ENCODE measurements around the gene SLCO1B1. TPM values are rescaled to one million over a fixed set of nuclear protein-coding genes. Genes with fewer than 3 reads are reported as not detected.
"Not testable (repeated sequence)": the region's sequence is repeated elsewhere in the genome, so short reads cannot be mapped to it uniquely, and the experiment has no call there.

Gene SLCO1B1
- total RNA-seq = not detected

GRCh38 chr12:21130998-21131397, at the start of gene SLCO1B1:
TSS of gene SLCO1B1 (plus strand) at chr12:21131194. CDS start at chr12:21141575, 10,381 bp downstream.
- no peak within 1 kb of the TSS for H3K4me3 ChIP-seq (ENCODE audit: low read depth, poor library complexity, severe bottlenecking)
- no peak for DNase-seq (ENCODE audit: low spot score in 2 of 2)
- WGBS, 2 donors = 87% methylated on average over 3 of the region's 3 CpGs
- no peak for TF ChIP-seq CTCF (IDR thresholded peaks at IDR 0.05)
- TF ChIP-seq POLR2A (IDR thresholded peaks at IDR 0.05) = no peak
- intact Hi-C loops (cut with DNase I; ENCODE audit: low total_unique reads) = no loop called here

DNA sequence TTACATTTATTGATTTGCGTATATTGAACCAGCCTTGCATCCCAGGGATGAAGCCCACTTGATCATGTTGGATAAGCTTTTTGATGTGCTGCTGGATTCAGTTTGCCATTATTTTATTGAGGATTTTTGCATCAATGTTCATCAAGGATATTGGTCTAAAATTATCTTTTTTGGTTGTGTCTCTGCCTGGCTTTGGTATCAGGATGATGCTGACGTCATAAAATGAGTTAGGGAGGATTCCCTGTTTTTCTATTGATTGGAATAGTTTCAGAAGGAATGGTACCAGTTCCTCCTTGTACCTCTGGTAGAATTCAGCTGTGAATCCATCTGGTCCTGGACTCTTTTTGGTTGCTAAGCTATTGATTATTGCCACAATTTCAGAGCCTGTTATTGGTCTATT, 46.2 kb upstream of the SLCO1B1 start:
- H3K4me3 ChIP-seq (ENCODE audit: low read depth, poor library complexity, severe bottlenecking); intact Hi-C loops (cut with DNase I; ENCODE audit: low total_unique reads); DNase-seq (ENCODE audit: low spot score in 2 of 2): not testable (repeated sequence)
- WGBS, 2 donors = 68 to 72% methylated on average over 2 of the region's 2 CpGs

DNA sequence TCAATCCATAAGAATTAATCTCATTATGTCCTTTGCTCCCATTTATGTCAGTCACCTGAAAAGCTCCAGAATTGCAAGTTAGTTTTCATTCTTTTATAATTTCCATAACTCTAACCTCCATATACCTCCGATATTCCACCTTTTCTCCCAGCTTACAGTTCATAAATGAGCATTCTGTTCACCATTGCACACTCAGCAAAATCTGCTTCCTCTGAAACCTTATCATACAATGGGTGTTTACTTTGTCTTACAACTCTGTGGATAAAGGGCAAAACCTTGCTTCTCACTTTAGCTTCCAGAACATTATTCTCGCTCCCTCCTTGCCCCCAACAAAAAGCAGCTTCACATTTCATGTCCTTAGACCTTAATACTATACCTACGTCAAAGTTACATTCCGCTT, 19.3 kb upstream of the SLCO1B1 start:
- DNase-seq (ENCODE audit: low spot score in 2 of 2) = no peak
- no peak overlapping the region for H3K4me3 ChIP-seq (ENCODE audit: low read depth, poor library complexity, severe bottlenecking)
- intact Hi-C loops (cut with DNase I; ENCODE audit: low total_unique reads) = no loop called here
- 85 to 90% methylated on average over 4 of the region's 4 CpGs for WGBS, 2 donors
- TF ChIP-seq CTCF (IDR thresholded peaks at IDR 0.05) = no peak
- TF ChIP-seq POLR2A (IDR thresholded peaks at IDR 0.05) = no peak

DNA sequence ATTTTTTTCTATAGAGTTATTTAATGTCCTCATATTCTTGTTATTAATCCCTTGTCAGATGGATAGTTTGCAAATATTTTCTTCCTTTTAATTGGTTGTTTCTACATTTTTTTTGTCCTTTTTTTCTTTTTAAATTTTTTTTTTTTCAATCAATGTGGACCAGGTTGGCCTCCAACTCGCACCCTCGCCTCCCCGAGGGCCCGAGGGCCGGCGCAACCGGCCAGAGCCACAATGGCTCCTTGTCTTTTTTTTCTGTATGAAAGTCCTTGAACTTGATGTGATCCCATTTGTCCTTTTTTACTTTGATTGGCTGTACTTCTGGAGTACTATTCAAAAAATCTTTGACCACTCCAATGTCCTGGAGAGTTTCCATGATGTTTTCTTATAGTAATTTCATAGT, 17.7 kb upstream of the SLCO1B1 start:
- intact Hi-C loops (cut with DNase I; ENCODE audit: low total_unique reads) = no loop called here
- H3K4me3 ChIP-seq (ENCODE audit: low read depth, poor library complexity, severe bottlenecking) = no peak overlapping the region
- DNase-seq (ENCODE audit: low spot score in 2 of 2) = no peak
- 92 to 95% methylated on average over 7 of the region's 7 CpGs for WGBS, 2 donors
- TF ChIP-seq CTCF (IDR thresholded peaks at IDR 0.05) = no peak
- TF ChIP-seq POLR2A (IDR thresholded peaks at IDR 0.05) = no peak

GRCh38 chr12:21117995-21118394, 13.0 kb upstream of the SLCO1B1 start:
- intact Hi-C loops (cut with DNase I; ENCODE audit: low total_unique reads) = no loop called here
- TF ChIP-seq CTCF (IDR thresholded peaks at IDR 0.05) (no peak), POLR2A (IDR thresholded peaks at IDR 0.05) (no peak)
- no peak for DNase-seq (ENCODE audit: low spot score in 2 of 2)
- no peak overlapping the region for H3K4me3 ChIP-seq (ENCODE audit: low read depth, poor library complexity, severe bottlenecking)
- 92 to 94% methylated on average over 3 of the region's 3 CpGs for WGBS, 2 donors

DNA sequence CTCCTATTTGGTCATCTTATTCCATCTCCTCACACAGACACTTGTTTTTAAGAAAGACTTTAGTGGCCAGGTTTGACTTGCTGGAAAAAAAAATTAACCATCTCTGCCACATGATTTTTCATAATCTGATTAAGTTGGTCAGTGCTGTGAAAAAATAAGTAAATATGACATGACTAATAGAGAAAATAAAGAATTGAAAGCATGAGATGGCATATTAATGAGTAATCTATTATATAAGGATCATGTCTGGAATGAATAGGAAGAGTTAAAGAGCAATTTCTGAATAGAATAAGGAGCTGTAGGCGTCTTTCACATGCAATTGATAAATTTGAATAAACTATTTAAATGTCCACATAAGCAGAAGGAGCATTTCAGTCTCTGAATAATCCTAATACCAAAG, 12.2 kb upstream of the SLCO1B1 start:
- TF ChIP-seq CTCF (IDR thresholded peaks at IDR 0.05) = no peak
- no peak for TF ChIP-seq POLR2A (IDR thresholded peaks at IDR 0.05)
- intact Hi-C loops (cut with DNase I; ENCODE audit: low total_unique reads) = no loop called here
- DNase-seq (ENCODE audit: low spot score in 2 of 2) = no peak
- WGBS, 2 donors = 51 to 84% methylated on average over 1 of the region's 1 CpG
- no peak overlapping the region for H3K4me3 ChIP-seq (ENCODE audit: low read depth, poor library complexity, severe bottlenecking)

All from lower leg skin (tissue), 4 donors.